ENCODE results near the gene OR13C8.

The OR13C8 gene

GRCh38 chr9:104617418-104617817, 48.5 kb downstream of the OR13C8 start:
- DNase-seq (ENCODE audit: low read depth), result no peak

- no peak for DNase-seq (ENCODE audit: low read depth)
These were observed 49.1 kb downstream of the OR13C8 start, which contains the start of gene OR13C9 for GRCh38 chr9:104618104-104618503. Gene OR13C9, minus strand, starts transcription at chr9:104618204. Its CDS starts 0 bp downstream, at chr9:104618204.

All from HS-27A (cell line).